Measurements from ENCODE around the gene PRND. TPM values are rescaled to one million over a fixed set of nuclear protein-coding genes. Genes with fewer than 3 reads are reported as not detected.

Gene PRND
- total and polyA plus RNA-seq, 2 of the 13 experiments (the other 11 are each of a cell fraction or from before 2014, with no cell fraction given) = not detected

DNA sequence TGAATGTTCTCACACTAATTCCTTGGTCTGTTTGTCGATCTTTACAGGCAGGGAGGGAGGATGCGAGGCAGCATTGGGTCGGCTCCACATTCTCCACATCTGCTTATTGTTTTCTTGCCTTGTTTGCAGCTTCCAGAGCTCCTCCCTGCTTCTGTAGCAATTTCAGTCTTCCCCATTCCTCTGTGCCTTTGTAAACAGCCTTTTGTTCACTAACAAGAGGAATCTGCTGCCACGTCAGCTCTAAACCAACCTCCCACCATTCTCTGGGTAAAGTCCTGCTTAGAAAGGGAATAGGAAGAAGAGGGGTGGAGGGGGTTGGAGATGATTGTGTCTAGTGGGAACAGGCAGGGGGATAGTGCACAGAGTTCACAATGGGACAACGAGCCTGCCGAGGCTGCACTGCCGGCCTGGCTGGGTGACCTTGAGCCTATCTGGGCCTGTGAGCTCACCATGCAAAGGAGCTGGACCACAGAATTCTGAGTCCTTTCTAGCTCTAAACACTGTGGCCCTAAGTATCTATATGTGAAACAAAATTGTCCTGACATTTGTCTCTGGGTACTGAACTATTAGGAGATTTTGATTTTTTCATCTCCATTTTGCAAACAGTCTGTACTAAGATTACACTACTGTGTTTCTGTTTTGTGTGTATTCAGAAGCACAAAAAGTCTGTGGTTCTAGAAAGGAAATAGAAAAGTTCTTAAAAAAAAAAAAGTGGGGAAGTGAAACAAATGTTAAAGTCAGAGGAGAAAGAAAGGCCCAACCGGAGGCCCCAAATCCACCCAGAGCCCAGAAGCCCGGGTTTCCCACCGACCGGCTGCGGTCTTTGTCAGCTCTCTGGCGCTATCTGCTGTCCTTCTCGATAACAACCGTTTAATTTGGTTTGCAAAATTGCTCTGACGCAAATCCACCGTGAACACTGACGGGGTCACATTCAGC, 1.4 kb upstream of the PRND start (continued):
- TF ChIP-seq ZNF724P (CRISPR knock-in tag; IDR thresholded peaks at IDR 0.05; ENCODE audit: borderline replicate concordance) = no peak
- TF ChIP-seq ZNF75D (CRISPR knock-in tag; IDR thresholded peaks at IDR 0.05; ENCODE audit: borderline replicate concordance) = no peak
- peak; percentile 83; the same call in 1 of the 2 replicates for TF ChIP-seq ZNF337 (CRISPR knock-in tag; IDR thresholded peaks at IDR 0.05; ENCODE audit: borderline replicate concordance, low read depth)
- TF ChIP-seq ZNF124 (CRISPR knock-in tag; IDR thresholded peaks at IDR 0.05) = no peak
- TF ChIP-seq ZNF740 (CRISPR knock-in tag; IDR thresholded peaks at IDR 0.05) = no peak
- no peak for TF ChIP-seq EED (CRISPR knock-in tag; IDR thresholded peaks at IDR 0.05)
- TF ChIP-seq ISL2 (CRISPR knock-in tag; IDR thresholded peaks at IDR 0.05) = no peak
- no peak for TF ChIP-seq TCF7L2 (IDR thresholded peaks at IDR 0.05; ENCODE audit: low read depth, low read length)
- TF ChIP-seq, protein P1, sequence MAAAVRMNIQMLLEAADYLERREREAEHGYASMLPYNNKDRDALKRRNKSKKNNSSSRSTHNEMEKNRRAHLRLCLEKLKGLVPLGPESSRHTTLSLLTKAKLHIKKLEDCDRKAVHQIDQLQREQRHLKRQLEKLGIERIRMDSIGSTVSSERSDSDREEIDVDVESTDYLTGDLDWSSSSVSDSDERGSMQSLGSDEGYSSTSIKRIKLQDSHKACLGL (CRISPR knock-in tag; IDR thresholded peaks at IDR 0.05) = no peak
- no peak for TF ChIP-seq KLF15 (CRISPR knock-in tag; IDR thresholded peaks at IDR 0.05; ENCODE audit: borderline replicate concordance)
- peak; percentile 47 for TF ChIP-seq ASH2L (IDR thresholded peaks at IDR 0.05; ENCODE audit: insufficient read length, low read depth, low read length)
- no peak for TF ChIP-seq HOXA9 (CRISPR knock-in tag; IDR thresholded peaks at IDR 0.05; ENCODE audit: borderline replicate concordance)
- peak; percentile 82 for TF ChIP-seq ELF3 (CRISPR knock-in tag; IDR thresholded peaks at IDR 0.05)
- TF ChIP-seq RFX3 (CRISPR knock-in tag; IDR thresholded peaks at IDR 0.05) = no peak
- no peak for TF ChIP-seq MXD3 (CRISPR knock-in tag; IDR thresholded peaks at IDR 0.05)
- TF ChIP-seq ZNF878 (CRISPR knock-in tag; IDR thresholded peaks at IDR 0.05) = 0 out of 2 replicates have a peak, but pooled peaks have one; percentile 7
- no peak for TF ChIP-seq ZBTB8A (CRISPR knock-in tag; IDR thresholded peaks at IDR 0.05; ENCODE audit: borderline replicate concordance, low read depth)
- TF ChIP-seq RFX1 (IDR thresholded peaks at IDR 0.05) = no peak
- 0 out of 2 replicates have a peak, but pooled peaks have one; percentile 61 for TF ChIP-seq ZNF83 (CRISPR knock-in tag; IDR thresholded peaks at IDR 0.05; ENCODE audit: borderline replicate concordance)
- TF ChIP-seq, protein P2, sequence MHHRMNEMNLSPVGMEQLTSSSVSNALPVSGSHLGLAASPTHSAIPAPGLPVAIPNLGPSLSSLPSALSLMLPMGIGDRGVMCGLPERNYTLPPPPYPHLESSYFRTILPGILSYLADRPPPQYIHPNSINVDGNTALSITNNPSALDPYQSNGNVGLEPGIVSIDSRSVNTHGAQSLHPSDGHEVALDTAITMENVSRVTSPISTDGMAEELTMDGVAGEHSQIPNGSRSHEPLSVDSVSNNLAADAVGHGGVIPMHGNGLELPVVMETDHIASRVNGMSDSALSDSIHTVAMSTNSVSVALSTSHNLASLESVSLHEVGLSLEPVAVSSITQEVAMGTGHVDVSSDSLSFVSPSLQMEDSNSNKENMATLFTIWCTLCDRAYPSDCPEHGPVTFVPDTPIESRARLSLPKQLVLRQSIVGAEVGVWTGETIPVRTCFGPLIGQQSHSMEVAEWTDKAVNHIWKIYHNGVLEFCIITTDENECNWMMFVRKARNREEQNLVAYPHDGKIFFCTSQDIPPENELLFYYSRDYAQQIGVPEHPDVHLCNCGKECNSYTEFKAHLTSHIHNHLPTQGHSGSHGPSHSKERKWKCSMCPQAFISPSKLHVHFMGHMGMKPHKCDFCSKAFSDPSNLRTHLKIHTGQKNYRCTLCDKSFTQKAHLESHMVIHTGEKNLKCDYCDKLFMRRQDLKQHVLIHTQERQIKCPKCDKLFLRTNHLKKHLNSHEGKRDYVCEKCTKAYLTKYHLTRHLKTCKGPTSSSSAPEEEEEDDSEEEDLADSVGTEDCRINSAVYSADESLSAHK (CRISPR knock-in tag; IDR thresholded peaks at IDR 0.05; ENCODE audit: borderline replicate concordance) = no peak
- TF ChIP-seq JUN (CRISPR knock-in tag; IDR thresholded peaks at IDR 0.05) = no peak
- no peak for TF ChIP-seq CBX1 (IDR thresholded peaks at IDR 0.05; ENCODE audit: low read depth)
- TF ChIP-seq THYN1 (CRISPR knock-in tag; IDR thresholded peaks at IDR 0.05; ENCODE audit: borderline replicate concordance, low read depth) = no peak
- no peak for TF ChIP-seq SAFB2 (CRISPR knock-in tag; IDR thresholded peaks at IDR 0.05; ENCODE audit: borderline replicate concordance, low read depth)
- TF ChIP-seq ZNF746 (CRISPR knock-in tag; IDR thresholded peaks at IDR 0.05) = no peak
- TF ChIP-seq NRL (CRISPR knock-in tag; IDR thresholded peaks at IDR 0.05; ENCODE audit: borderline replicate concordance) = no peak

All from HepG2 (cell line).